HG03159 (cell line): ENCODE data around the gene WWOX.

Source experiments
- ATAC-seq: cut with Tn5 transposase; IDR thresholded peaks from one replicate; pipeline ENCODE4 v1.9.1; 2021; ENCODE audit warnings: mild to moderate bottlenecking, moderate library complexity; ENCODE audit not compliant: unreplicated experiment

Gene WWOX

GRCh38 chr16:78990309-78990701 lies 890.9 kb downstream of the WWOX start:
- peak; percentile 31 for ATAC-seq

- ATAC-seq, result no peak
Measured at GRCh38 chr16:78992001-78992400, 892.5 kb downstream of the WWOX start.

GRCh38 chr16:78993346-78993745 lies 893.9 kb downstream of the WWOX start:
- ATAC-seq, result no peak

GRCh38 chr16:78994135-78994745 lies 894.8 kb downstream of the WWOX start:
- no peak for ATAC-seq

GRCh38 chr16:78995441-78995840 lies 896.0 kb downstream of the WWOX start:
- ATAC-seq, result no peak

GRCh38 chr16:78996790-78997189 lies 897.3 kb downstream of the WWOX start:
- ATAC-seq, result no peak

GRCh38 chr16:78998879-78999278 lies 899.4 kb downstream of the WWOX start:
- no peak for ATAC-seq

GRCh38 chr16:79001156-79001967 lies 901.9 kb downstream of the WWOX start:
- ATAC-seq, result no peak

GRCh38 chr16:79003026-79003609 lies 903.7 kb downstream of the WWOX start:
- ATAC-seq, result no peak

- ATAC-seq, result no peak
Measured at GRCh38 chr16:79004309-79004708, 904.9 kb downstream of the WWOX start.

GRCh38 chr16:79005096-79005495 lies 905.6 kb downstream of the WWOX start:
- ATAC-seq, result no peak

- no peak for ATAC-seq
Measured at GRCh38 chr16:79006206-79006605, 906.8 kb downstream of the WWOX start.

- ATAC-seq, result no peak
Measured at GRCh38 chr16:79006765-79007164, 907.3 kb downstream of the WWOX start.

- no peak for ATAC-seq
Measured at GRCh38 chr16:79007614-79008013, 908.2 kb downstream of the WWOX start.

- ATAC-seq, result no peak
Measured at GRCh38 chr16:79008036-79008868, 908.8 kb downstream of the WWOX start.

- no peak for ATAC-seq
Measured at GRCh38 chr16:79008869-79009179, 909.4 kb downstream of the WWOX start.

- no peak for ATAC-seq
Measured at GRCh38 chr16:79009896-79010295, 910.4 kb downstream of the WWOX start.

GRCh38 chr16:79011282-79011681 lies 911.8 kb downstream of the WWOX start:
- ATAC-seq, result no peak

GRCh38 chr16:79012671-79013434 lies 913.4 kb downstream of the WWOX start:
- ATAC-seq, result no peak

GRCh38 chr16:79013930-79014660 lies 914.6 kb downstream of the WWOX start:
- ATAC-seq, result no peak
